HEK293T (cell line): ENCODE measurements around the gene SMARCA1.

ENCODE experiments used
- FOXA1 ChIP-seq: fragments of 450-650 bp; IDR thresholded peaks from 2 replicates; pipeline ENCODE4 v1.6.1; 2016; ENCODE audit warnings: mild to moderate bottlenecking
- FOXK2 ChIP-seq: fragments of 450-650 bp; IDR thresholded peaks from 2 replicates; pipeline ENCODE4 v1.6.1; 2016; ENCODE audit warnings: mild to moderate bottlenecking
- L3MBTL2 ChIP-seq: fragments of 450-650 bp; conservative IDR thresholded peaks from 2 replicates; pipeline ENCODE4 v1.6.1; 2016; ENCODE audit warnings: mild to moderate bottlenecking
- SUZ12 ChIP-seq: fragments of 450-650 bp; IDR thresholded peaks from 2 replicates; pipeline ENCODE4 v1.6.1; 2016; ENCODE audit warnings: mild to moderate bottlenecking
- ZNF384 ChIP-seq: fragments of 450-650 bp; IDR thresholded peaks from 2 replicates; pipeline ENCODE4 v1.6.1; 2016

GRCh38 chrX:129493643-129494042, 29.6 kb downstream of the SMARCA1 start:
- no peak for TF ChIP-seq ZNF384
- no peak for TF ChIP-seq L3MBTL2
- TF ChIP-seq FOXK2, result no peak
- TF ChIP-seq FOXA1, result no peak
- TF ChIP-seq SUZ12, result no peak
